Measurements from ENCODE around the gene QARS1. TPM values are rescaled to one million over a fixed set of nuclear protein-coding genes. Genes with fewer than 3 reads are reported as not detected.

QARS1 gene
- total and polyA plus RNA-seq, 2 donors from 2014 or later = 209 to 231 TPM

DNA sequence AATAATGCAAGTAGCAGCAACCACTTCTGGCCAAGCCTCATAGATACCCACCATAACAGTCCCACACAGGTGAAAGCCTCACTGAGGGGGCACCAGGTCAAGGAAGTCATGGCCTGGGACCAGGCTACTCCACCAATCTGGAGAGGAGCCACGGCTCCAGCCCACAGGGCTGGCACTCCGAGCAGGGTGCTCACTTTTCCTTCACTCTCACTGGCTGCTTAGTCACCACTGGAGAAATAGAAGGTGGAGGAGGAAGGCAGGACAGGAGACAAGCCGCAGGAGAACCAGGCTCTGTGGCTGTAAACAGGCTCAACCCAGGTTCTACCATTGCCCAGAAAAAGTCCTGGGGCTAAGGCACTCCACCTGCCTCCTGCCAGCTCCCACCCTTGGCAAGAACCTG lies 14.9 kb upstream of the QARS1 start:
- intact Hi-C loops (cut with DNase I) = no loop called here
- FAIRE-seq = no peak
- no peak for DNase-seq
- H3K36me3 ChIP-seq (ENCODE audit: control insufficient read depth in 2 of 3, insufficient read depth in 3 of 3, low read length in 3 of 3) = peaks cover 23 to 76% (median 54%) of the 10 kb centered on the region in 3 donors
- H3K27me3 ChIP-seq (ENCODE audit: control insufficient read depth, insufficient read depth, low read length) = no peaks in the 10 kb centered on the region
- peak overlapping the region in 2 of 3 donors; percentile 80 to 91 for H3K4me3 ChIP-seq (ENCODE audit: low read length in 3 of 3)
- peak overlapping the region; percentile 89 to 91 (median 90) for H3K9ac ChIP-seq (ENCODE audit: low read length in 3 of 3)
- H3K9me3 ChIP-seq (ENCODE audit: control insufficient read depth in 2 of 3, insufficient read depth in 1 of 3, low read length in 3 of 3) = no peaks in the 10 kb centered on the region
- H3K4me1 ChIP-seq (ENCODE audit: control insufficient read depth in 2 of 3, insufficient read depth in 2 of 3, low read depth in 1 of 3, low read length in 3 of 3) = peaks cover 3 to 15% (median 10%) of the 10 kb centered on the region in 3 donors
- TF ChIP-seq, protein P1, sequence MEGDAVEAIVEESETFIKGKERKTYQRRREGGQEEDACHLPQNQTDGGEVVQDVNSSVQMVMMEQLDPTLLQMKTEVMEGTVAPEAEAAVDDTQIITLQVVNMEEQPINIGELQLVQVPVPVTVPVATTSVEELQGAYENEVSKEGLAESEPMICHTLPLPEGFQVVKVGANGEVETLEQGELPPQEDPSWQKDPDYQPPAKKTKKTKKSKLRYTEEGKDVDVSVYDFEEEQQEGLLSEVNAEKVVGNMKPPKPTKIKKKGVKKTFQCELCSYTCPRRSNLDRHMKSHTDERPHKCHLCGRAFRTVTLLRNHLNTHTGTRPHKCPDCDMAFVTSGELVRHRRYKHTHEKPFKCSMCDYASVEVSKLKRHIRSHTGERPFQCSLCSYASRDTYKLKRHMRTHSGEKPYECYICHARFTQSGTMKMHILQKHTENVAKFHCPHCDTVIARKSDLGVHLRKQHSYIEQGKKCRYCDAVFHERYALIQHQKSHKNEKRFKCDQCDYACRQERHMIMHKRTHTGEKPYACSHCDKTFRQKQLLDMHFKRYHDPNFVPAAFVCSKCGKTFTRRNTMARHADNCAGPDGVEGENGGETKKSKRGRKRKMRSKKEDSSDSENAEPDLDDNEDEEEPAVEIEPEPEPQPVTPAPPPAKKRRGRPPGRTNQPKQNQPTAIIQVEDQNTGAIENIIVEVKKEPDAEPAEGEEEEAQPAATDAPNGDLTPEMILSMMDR (IDR thresholded peaks at IDR 0.05; ENCODE audit: borderline replicate concordance, extremely low read depth, insufficient read depth) = no peak
- peak overlapping the region in 1 of 2 donors; percentile 95 for H3K27ac ChIP-seq (ENCODE audit: low read depth in 2 of 2, low read length in 2 of 2)

DNA sequence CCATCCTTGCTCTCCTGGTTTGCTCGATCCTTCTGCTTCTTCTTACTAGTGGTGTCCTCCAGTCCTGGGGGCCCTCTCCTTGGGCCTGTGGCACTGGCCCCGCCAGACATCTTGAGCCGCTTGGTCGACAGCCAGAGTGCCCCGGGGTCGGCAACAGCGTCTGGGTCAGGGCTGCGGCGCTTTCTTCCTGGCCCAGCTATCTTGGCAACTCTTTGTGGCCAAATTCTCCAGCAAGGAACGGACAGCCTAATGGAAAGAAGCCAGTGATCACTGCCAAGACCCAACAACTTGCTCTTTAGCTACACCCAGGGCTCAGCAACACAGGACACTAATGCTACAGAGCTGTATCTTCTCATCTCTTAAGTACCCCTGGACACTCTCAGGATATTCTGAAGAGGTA lies 14.5 kb upstream of the QARS1 start:
- peaks cover 3 to 15% (median 10%) of the 10 kb centered on the region in 3 donors for H3K4me1 ChIP-seq (ENCODE audit: control insufficient read depth in 2 of 3, insufficient read depth in 2 of 3, low read depth in 1 of 3, low read length in 3 of 3)
- DNase-seq = no peak
- no peak overlapping the region for H3K27ac ChIP-seq (ENCODE audit: low read depth in 2 of 2, low read length in 2 of 2)
- TF ChIP-seq, protein P1 (IDR thresholded peaks at IDR 0.05; ENCODE audit: borderline replicate concordance, extremely low read depth, insufficient read depth) = no peak
- peak overlapping the region in 2 of 3 donors; percentile 12 to 89 for H3K9ac ChIP-seq (ENCODE audit: low read length in 3 of 3)
- H3K36me3 ChIP-seq (ENCODE audit: control insufficient read depth in 2 of 3, insufficient read depth in 3 of 3, low read length in 3 of 3) = peaks cover 24 to 76% (median 56%) of the 10 kb centered on the region in 3 donors
- H3K9me3 ChIP-seq (ENCODE audit: control insufficient read depth in 2 of 3, insufficient read depth in 1 of 3, low read length in 3 of 3) = no peaks in the 10 kb centered on the region
- no peaks in the 10 kb centered on the region for H3K27me3 ChIP-seq (ENCODE audit: control insufficient read depth, insufficient read depth, low read length)
- FAIRE-seq = no peak
- intact Hi-C loops (cut with DNase I) = no loop called here
- H3K4me3 ChIP-seq (ENCODE audit: low read length in 3 of 3) = peak overlapping the region in 2 of 3 donors; percentile 80 to 91

DNA sequence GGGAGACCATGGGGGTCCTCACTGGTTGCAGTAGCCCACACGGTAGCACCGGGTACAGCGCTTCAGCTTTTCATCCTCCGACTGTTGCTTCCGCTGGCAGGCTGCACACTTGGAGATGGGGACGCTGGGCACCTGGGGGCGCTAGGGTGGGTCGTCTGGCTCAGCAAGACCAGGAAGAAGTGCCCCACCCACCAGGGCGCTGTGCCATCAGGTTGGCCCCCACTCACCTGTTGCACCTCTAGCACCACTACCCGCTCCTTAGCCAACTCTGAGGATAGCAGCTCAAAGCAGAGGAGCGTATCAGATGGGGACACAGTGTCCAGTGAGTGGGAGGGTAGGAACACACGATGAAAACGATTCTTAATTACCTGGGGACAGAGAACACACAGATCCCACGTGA lies 7.7 kb upstream of the QARS1 start:
- intact Hi-C loops (cut with DNase I) = no loop called here
- no peak for FAIRE-seq

More for the DNA sequence above, 7.7 kb upstream of the QARS1 start:
- TF ChIP-seq, protein P1 (IDR thresholded peaks at IDR 0.05; ENCODE audit: borderline replicate concordance, extremely low read depth, insufficient read depth) = no peak
- no peak overlapping the region for H3K27ac ChIP-seq (ENCODE audit: low read depth in 2 of 2, low read length in 2 of 2)
- no peaks in the 10 kb centered on the region for H3K27me3 ChIP-seq (ENCODE audit: control insufficient read depth, insufficient read depth, low read length)
- H3K9me3 ChIP-seq (ENCODE audit: control insufficient read depth in 2 of 3, insufficient read depth in 1 of 3, low read length in 3 of 3) = no peaks in the 10 kb centered on the region
- no peak overlapping the region for H3K9ac ChIP-seq (ENCODE audit: low read length in 3 of 3)
- DNase-seq = no peak
- peaks cover 18 to 81% (median 70%) of the 10 kb centered on the region in 3 donors for H3K36me3 ChIP-seq (ENCODE audit: control insufficient read depth in 2 of 3, insufficient read depth in 3 of 3, low read length in 3 of 3)
- H3K4me3 ChIP-seq (ENCODE audit: low read length in 3 of 3) = no peak overlapping the region
- H3K4me1 ChIP-seq (ENCODE audit: control insufficient read depth in 2 of 3, insufficient read depth in 2 of 3, low read depth in 1 of 3, low read length in 3 of 3) = no peaks in the 10 kb centered on the region

All from kidney (tissue), 14 donors.